OCI-LY3 (cell line): Measurements from ENCODE around the gene TNNI3K.

ENCODE experiments used
- H2AFZ ChIP-seq: fragments of 200-600, 300-600 bp; shearing (Covaris generic); 2 replicates; pipeline ENCODE4 v1.6.0; 2014; ENCODE audit warnings: antibody characterized with exemption, low read depth, low read length
- H3K27ac ChIP-seq: fragments of 200-600, 300-600 bp; sonication (generic); 2 replicates; pipeline ENCODE4 v1.5.1; 2014; ENCODE audit warnings: mild to moderate bottlenecking, low read length, moderate library complexity, mixed read lengths
- H3K27me3 ChIP-seq: fragments of 200-600, 300-600 bp; sonication (generic); 2 replicates; pipeline ENCODE4 v1.6.1; 2014; ENCODE audit warnings: low read depth, low read length, mixed read lengths
- H3K36me3 ChIP-seq: fragments of 200-600, 300-600 bp; sonication (generic); replicated peaks from 2 replicates; pipeline ENCODE3; 2014; ENCODE audit warnings: low read depth, low read length, mixed read lengths
- H3K4me1 ChIP-seq: fragments of 300-600, 200-600 bp; sonication (generic); 2 replicates; pipeline ENCODE4 v1.6.1; 2014; ENCODE audit warnings: low read length, mixed read lengths
- H3K4me2 ChIP-seq: fragments of 200-600, 300-600 bp; sonication (generic); 2 replicates; pipeline ENCODE4 v1.6.1; 2014; ENCODE audit warnings: low read length, mixed read lengths
- H3K4me3 ChIP-seq: fragments of 300-600, 200-600 bp; sonication (generic); 2 replicates; pipeline ENCODE4 v1.5.1; 2014; ENCODE audit warnings: antibody characterized with exemption, mild to moderate bottlenecking, low read length, moderate library complexity
- H3K79me2 ChIP-seq: fragments of 300-600, 200-600 bp; shearing (Covaris generic); 2 replicates; pipeline ENCODE4 v1.6.1; 2014; ENCODE audit warnings: mild to moderate bottlenecking, low read length, mixed read lengths
- H3K9ac ChIP-seq: fragments of 300-600, 200-600 bp; shearing (Covaris generic); 2 replicates; pipeline ENCODE4 v1.6.0; 2014; ENCODE audit warnings: mild to moderate bottlenecking, low read length, moderate library complexity
- H3K9me3 ChIP-seq: fragments of 200-600, 300-600 bp; shearing (Covaris generic); 2 replicates; pipeline ENCODE4 v1.6.1; 2014; ENCODE audit warnings: low read length, mixed read lengths; ENCODE audit not compliant: insufficient read depth
- H4K20me1 ChIP-seq: fragments of 200-600, 300-600 bp; sonication (generic); 2 replicates; pipeline ENCODE4 v1.6.1; 2016; ENCODE audit warnings: low read length, mixed read lengths; ENCODE audit not compliant: insufficient read depth
- CTCF ChIP-seq: fragments of 200-600, 300-600 bp; sonication (generic); IDR thresholded peaks from 2 replicates; pipeline ENCODE4 v1.5.1; 2014; ENCODE audit warnings: antibody characterized with exemption, low read length, low read depth
- EZH2phosphoT487 ChIP-seq: fragments of 200-600 bp; shearing (Covaris generic); IDR thresholded peaks from 2 replicates; pipeline ENCODE4 v1.6.1; 2018; ENCODE audit warnings: antibody characterized with exemption, mixed run types, low read depth

Gene TNNI3K

GRCh38 chr1:74392186-74392585, 157.0 kb downstream of the TNNI3K start:
- Histone ChIP-seq H3K36me3 (no peaks in the 10 kb centered on the region), H3K27ac (no peak overlapping the region), H3K27me3 (no peaks in the 10 kb centered on the region), H3K4me2 (no peak overlapping the region), H3K79me2 (no peaks in the 10 kb centered on the region), H3K4me3 (no peak overlapping the region), H4K20me1 (no peaks in the 10 kb centered on the region), H2AFZ (no peak overlapping the region), H3K9me3 (no peaks in the 10 kb centered on the region), H3K4me1 (peaks cover 6% of the 10 kb centered on the region; the same call in 1 of the 2 replicates), H3K9ac (no peak overlapping the region)
- TF ChIP-seq EZH2phosphoT487 (no peak), CTCF (no peak)

GRCh38 chr1:74392840-74393239, 157.7 kb downstream of the TNNI3K start:
- TF ChIP-seq EZH2phosphoT487 (no peak), CTCF (no peak)
- Histone ChIP-seq H3K9ac (no peak overlapping the region), H3K27me3 (no peaks in the 10 kb centered on the region), H2AFZ (no peak overlapping the region), H3K36me3 (no peaks in the 10 kb centered on the region), H3K27ac (no peak overlapping the region), H3K4me2 (no peak overlapping the region), H3K4me3 (no peak overlapping the region), H3K4me1 (peaks cover 7% of the 10 kb centered on the region; the same call in 1 of the 2 replicates), H4K20me1 (no peaks in the 10 kb centered on the region), H3K9me3 (no peaks in the 10 kb centered on the region), H3K79me2 (no peaks in the 10 kb centered on the region)

- Histone ChIP-seq H2AFZ (no peak overlapping the region), H3K4me3 (no peak overlapping the region), H3K79me2 (no peaks in the 10 kb centered on the region), H3K27ac (no peak overlapping the region), H3K9ac (no peak overlapping the region), H3K27me3 (no peaks in the 10 kb centered on the region), H4K20me1 (no peaks in the 10 kb centered on the region), H3K4me2 (no peak overlapping the region), H3K36me3 (no peaks in the 10 kb centered on the region), H3K4me1 (peaks cover 7% of the 10 kb centered on the region; the same call in 1 of the 2 replicates), H3K9me3 (no peaks in the 10 kb centered on the region)
- TF ChIP-seq CTCF (no peak), EZH2phosphoT487 (no peak)
Measured at GRCh38 chr1:74395571-74395970, 160.4 kb downstream of the TNNI3K start.

- Histone ChIP-seq H3K9ac (no peak overlapping the region), H3K4me3 (no peak overlapping the region), H3K36me3 (no peaks in the 10 kb centered on the region), H3K4me1 (peaks cover 7% of the 10 kb centered on the region; the same call in 1 of the 2 replicates), H3K79me2 (no peaks in the 10 kb centered on the region), H3K27me3 (no peaks in the 10 kb centered on the region), H3K27ac (no peak overlapping the region), H2AFZ (no peak overlapping the region), H3K9me3 (no peaks in the 10 kb centered on the region), H4K20me1 (no peaks in the 10 kb centered on the region), H3K4me2 (no peak overlapping the region)
- TF ChIP-seq EZH2phosphoT487 (no peak), CTCF (no peak)
Measured at GRCh38 chr1:74396462-74396861, 161.3 kb downstream of the TNNI3K start.
